ENCODE data around the gene PTPRH.

GRCh38 chr19:55213547-55213946, 4.2 kb upstream of the PTPRH start:
- TF ChIP-seq CTCF (IDR thresholded peaks at IDR 0.05) (no peak), ZFX (IDR thresholded peaks at IDR 0.05; ENCODE audit: borderline replicate concordance) (no peak)
